Esophagus mucosa (tissue), 1 donor: ENCODE data around the gene CCDC116. TPM values are rescaled to one million over a fixed set of nuclear protein-coding genes. Genes with fewer than 3 reads are reported as not detected.

Experiments
- ATAC-seq: fragments of 200-7000 bp; cut with Tn5 transposase; one replicate; pipeline ENCODE4 v1.9.1; 2020
- total RNA-seq: library from RNA; stranded (reverse); gene quantifications from one replicate; pipeline ENCODE4 v1.2.4, GENCODE V29; 2023
- donor health status: DM: yes; HTN: yes; CAD: no.

Gene CCDC116
- total RNA-seq, 1 donor from 2014 or later: not detected

GRCh38 chr22:21682385-21683175, 50.0 kb downstream of the CCDC116 start:
- ATAC-seq: no peak

GRCh38 chr22:21683401-21683811, 50.8 kb downstream of the CCDC116 start:
- ATAC-seq: no peak

DNA sequence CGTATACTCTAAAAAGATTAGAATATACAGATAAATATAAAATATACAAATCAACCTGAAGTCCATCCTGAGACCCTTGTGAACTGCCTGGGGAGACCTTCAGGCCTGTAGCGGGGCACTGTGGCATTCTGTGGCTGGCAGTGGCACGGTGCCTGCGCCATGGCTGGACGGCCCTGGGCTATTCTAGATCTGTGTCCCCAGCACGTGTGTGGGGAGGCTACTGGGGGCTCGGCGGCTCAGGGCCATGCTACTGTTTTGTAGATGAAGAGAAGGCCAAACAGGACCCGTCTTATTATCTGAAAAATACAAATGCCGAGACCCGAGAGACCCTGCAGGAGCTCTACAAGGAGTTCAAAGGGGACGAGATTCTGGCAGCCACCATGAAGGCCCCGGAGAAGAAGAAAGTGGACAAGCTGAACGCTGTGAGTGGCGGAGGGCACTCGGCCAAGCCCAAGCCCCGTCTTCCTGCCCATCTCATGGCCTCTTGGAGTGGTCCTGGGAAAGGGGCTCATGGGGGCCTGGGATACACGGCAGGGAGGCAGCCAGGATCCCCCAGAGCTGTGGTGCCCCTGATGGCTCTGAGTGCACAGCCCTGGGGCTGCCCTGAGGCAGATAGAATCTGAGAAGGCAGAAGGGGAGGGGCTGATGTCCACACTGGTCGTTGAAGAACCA, 52.1 kb downstream of the CCDC116 start:
- ATAC-seq: no peak

- ATAC-seq: no peak
Observed at GRCh38 chr22:21685164-21685513, 52.6 kb downstream of the CCDC116 start.

GRCh38 chr22:21686193-21686608, 53.6 kb downstream of the CCDC116 start:
- ATAC-seq: no peak

Other genes with a start within 250 kb of the CCDC116 start
- not detected for gene RIMBP3B, start 249.0 kb upstream of the CCDC116 start, total RNA-seq
- 2.1 TPM for gene HIC2, start 215.4 kb upstream of the CCDC116 start, total RNA-seq
- 4.2 TPM for gene TMEM191C, start 165.4 kb upstream of the CCDC116 start, total RNA-seq
- 0.04 TPM for gene RIMBP3C, start 81.3 kb upstream of the CCDC116 start, total RNA-seq
- 35.9 TPM for gene UBE2L3, start 65.0 kb upstream of the CCDC116 start, total RNA-seq
- gene YDJC, start 2.7 kb upstream of the CCDC116 start, total RNA-seq: 20.5 TPM
- gene SDF2L1, start 9.5 kb downstream of the CCDC116 start, total RNA-seq: 14.1 TPM
- 31.3 TPM for gene PPIL2, start 33.3 kb downstream of the CCDC116 start, total RNA-seq
- 0.36 TPM for gene YPEL1, start 103.0 kb downstream of the CCDC116 start, total RNA-seq
- 112 TPM for gene MAPK1, start 234.9 kb downstream of the CCDC116 start, total RNA-seq